C4-2B (cell line): ENCODE data around the gene GRIN1.

Experiments used
- H3K27ac ChIP-seq: fragments of 450-650 bp; 2 replicates; pipeline ENCODE4 v1.5.1; 2017
- CTCF ChIP-seq: fragments of 450-650 bp; conservative IDR thresholded peaks from 2 replicates; pipeline ENCODE4 v1.5.1; 2017; ENCODE audit warnings: mild to moderate bottlenecking
- ZFX ChIP-seq: fragments of 450-650 bp; IDR thresholded peaks from 2 replicates; pipeline ENCODE4 v1.6.1; 2017

The GRIN1 gene

GRCh38 chr9:137103206-137103999 is 35.6 kb upstream of the GRIN1 start:
- TF ChIP-seq CTCF (no peak), ZFX (no peak)

GRCh38 chr9:137105814-137106661 is 32.9 kb upstream of the GRIN1 start:
- no peak overlapping the region for H3K27ac ChIP-seq

More at GRCh38 chr9:137103206-137103999, 35.6 kb upstream of the GRIN1 start:
- no peak overlapping the region for H3K27ac ChIP-seq

GRCh38 chr9:137106662-137107250 is 32.2 kb upstream of the GRIN1 start:
- no peak for TF ChIP-seq ZFX
- TF ChIP-seq CTCF = no peak

More at GRCh38 chr9:137105814-137106661, 32.9 kb upstream of the GRIN1 start:
- TF ChIP-seq CTCF (no peak), ZFX (no peak)

GRCh38 chr9:137107312-137107921 is 31.5 kb upstream of the GRIN1 start:
- peak overlapping the region; percentile 20; the same call in 1 of the 2 replicates for H3K27ac ChIP-seq
- TF ChIP-seq ZFX (no peak), CTCF (no peak)

More at GRCh38 chr9:137106662-137107250, 32.2 kb upstream of the GRIN1 start:
- peak overlapping the region; percentile 20; the same call in 1 of the 2 replicates for H3K27ac ChIP-seq

- H3K27ac ChIP-seq = peak overlapping the region; percentile 20; the same call in 1 of the 2 replicates
- no peak for TF ChIP-seq ZFX
- TF ChIP-seq CTCF = no peak
Measured at GRCh38 chr9:137107982-137108381, 31.0 kb upstream of the GRIN1 start.

- no peak overlapping the region for H3K27ac ChIP-seq
- TF ChIP-seq ZFX (no peak), CTCF (no peak)
Measured at GRCh38 chr9:137108608-137109249, 30.2 kb upstream of the GRIN1 start.
